HL-60 (cell line): Measurements from ENCODE around the gene KLC1.

Experiments
- GABPA ChIP-seq: IDR thresholded peaks from 2 replicates; pipeline ENCODE4 v1.6.1; 2012; ENCODE audit warnings: low read depth
- POLR2AphosphoS5 ChIP-seq: IDR thresholded peaks from 2 replicates; pipeline ENCODE4 v1.6.1; 2012; ENCODE audit warnings: low read depth
- SPI1 ChIP-seq: IDR thresholded peaks from 2 replicates; pipeline ENCODE4 v1.6.1; 2012; ENCODE audit warnings: low read depth, mild to moderate bottlenecking, borderline replicate concordance
- TF ChIP-seq, protein P1 (sequence below): IDR thresholded peaks from one replicate; pipeline ENCODE4 v1.5.1; 2011; ENCODE audit warnings: low read length, control low read depth, inconsistent platforms; ENCODE audit not compliant: insufficient read depth
- TF ChIP-seq, protein P2 (sequence below): IDR thresholded peaks from 2 replicates; pipeline ENCODE4 v1.6.1; 2012; ENCODE audit warnings: low read depth; ENCODE audit not compliant: insufficient replicate concordance

DNA sequence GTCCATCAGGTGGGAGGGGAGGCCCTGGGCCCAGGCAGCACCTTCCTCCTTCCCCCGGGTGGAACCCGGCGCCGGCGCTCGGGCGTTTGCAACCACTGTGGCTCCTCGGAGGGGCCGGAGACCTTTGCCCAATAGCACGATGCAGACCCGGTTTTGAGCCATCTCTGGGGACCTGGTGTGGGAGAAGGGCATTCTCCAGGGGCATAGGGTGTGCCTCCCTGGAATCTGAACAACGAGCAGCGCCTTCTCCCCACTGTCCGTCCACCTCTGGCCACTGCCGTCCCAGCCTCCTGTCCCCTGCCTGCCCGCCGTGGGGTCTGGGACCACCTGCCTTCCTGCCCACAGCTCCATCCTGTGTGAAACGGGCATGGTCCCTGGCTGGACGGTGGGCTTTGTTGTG lies 99.1 kb downstream of the KLC1 start:
- TF ChIP-seq, protein P1, sequence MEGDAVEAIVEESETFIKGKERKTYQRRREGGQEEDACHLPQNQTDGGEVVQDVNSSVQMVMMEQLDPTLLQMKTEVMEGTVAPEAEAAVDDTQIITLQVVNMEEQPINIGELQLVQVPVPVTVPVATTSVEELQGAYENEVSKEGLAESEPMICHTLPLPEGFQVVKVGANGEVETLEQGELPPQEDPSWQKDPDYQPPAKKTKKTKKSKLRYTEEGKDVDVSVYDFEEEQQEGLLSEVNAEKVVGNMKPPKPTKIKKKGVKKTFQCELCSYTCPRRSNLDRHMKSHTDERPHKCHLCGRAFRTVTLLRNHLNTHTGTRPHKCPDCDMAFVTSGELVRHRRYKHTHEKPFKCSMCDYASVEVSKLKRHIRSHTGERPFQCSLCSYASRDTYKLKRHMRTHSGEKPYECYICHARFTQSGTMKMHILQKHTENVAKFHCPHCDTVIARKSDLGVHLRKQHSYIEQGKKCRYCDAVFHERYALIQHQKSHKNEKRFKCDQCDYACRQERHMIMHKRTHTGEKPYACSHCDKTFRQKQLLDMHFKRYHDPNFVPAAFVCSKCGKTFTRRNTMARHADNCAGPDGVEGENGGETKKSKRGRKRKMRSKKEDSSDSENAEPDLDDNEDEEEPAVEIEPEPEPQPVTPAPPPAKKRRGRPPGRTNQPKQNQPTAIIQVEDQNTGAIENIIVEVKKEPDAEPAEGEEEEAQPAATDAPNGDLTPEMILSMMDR: no peak
- TF ChIP-seq, protein P2, sequence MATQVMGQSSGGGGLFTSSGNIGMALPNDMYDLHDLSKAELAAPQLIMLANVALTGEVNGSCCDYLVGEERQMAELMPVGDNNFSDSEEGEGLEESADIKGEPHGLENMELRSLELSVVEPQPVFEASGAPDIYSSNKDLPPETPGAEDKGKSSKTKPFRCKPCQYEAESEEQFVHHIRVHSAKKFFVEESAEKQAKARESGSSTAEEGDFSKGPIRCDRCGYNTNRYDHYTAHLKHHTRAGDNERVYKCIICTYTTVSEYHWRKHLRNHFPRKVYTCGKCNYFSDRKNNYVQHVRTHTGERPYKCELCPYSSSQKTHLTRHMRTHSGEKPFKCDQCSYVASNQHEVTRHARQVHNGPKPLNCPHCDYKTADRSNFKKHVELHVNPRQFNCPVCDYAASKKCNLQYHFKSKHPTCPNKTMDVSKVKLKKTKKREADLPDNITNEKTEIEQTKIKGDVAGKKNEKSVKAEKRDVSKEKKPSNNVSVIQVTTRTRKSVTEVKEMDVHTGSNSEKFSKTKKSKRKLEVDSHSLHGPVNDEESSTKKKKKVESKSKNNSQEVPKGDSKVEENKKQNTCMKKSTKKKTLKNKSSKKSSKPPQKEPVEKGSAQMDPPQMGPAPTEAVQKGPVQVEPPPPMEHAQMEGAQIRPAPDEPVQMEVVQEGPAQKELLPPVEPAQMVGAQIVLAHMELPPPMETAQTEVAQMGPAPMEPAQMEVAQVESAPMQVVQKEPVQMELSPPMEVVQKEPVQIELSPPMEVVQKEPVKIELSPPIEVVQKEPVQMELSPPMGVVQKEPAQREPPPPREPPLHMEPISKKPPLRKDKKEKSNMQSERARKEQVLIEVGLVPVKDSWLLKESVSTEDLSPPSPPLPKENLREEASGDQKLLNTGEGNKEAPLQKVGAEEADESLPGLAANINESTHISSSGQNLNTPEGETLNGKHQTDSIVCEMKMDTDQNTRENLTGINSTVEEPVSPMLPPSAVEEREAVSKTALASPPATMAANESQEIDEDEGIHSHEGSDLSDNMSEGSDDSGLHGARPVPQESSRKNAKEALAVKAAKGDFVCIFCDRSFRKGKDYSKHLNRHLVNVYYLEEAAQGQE: no peak
- TF ChIP-seq GABPA (no peak), POLR2AphosphoS5 (no peak), SPI1 (no peak)
